H9 (cell line): Measurements from ENCODE around the gene C16orf74. TPM values are rescaled to one million over a fixed set of nuclear protein-coding genes. Genes with fewer than 3 reads are reported as not detected.

Experiments used
- DNase-seq: peaks from one replicate; pipeline ENCODE4 v3.0.0-alpha.2; 2017
- H2AFZ ChIP-seq: one replicate; pipeline ENCODE4 v1.6.1; 2013; ENCODE audit warnings: mild to moderate bottlenecking, low read length, control low read depth, moderate library complexity
- H2AK5ac ChIP-seq: 2 replicates; pipeline ENCODE4 v1.6.1; 2013; ENCODE audit warnings: low read length, control low read depth, mixed read lengths; ENCODE audit not compliant: insufficient read length
- H2BK120ac ChIP-seq: one replicate; pipeline ENCODE4 v1.6.1; 2013; ENCODE audit warnings: low read depth, mild to moderate bottlenecking, low read length, control low read depth, inconsistent platforms; ENCODE audit not compliant: poor library complexity, severe bottlenecking
- H2BK12ac ChIP-seq: 2 replicates; pipeline ENCODE4 v1.6.1; 2013; ENCODE audit warnings: low read length, control low read depth, mixed read lengths, low read depth; ENCODE audit not compliant: insufficient read length
- H2BK15ac ChIP-seq: 2 replicates; pipeline ENCODE4 v1.6.1; 2013; ENCODE audit warnings: low read depth, low read length, control low read depth
- H2BK20ac ChIP-seq: one replicate; pipeline ENCODE4 v1.6.1; 2013; ENCODE audit warnings: low read depth, mild to moderate bottlenecking, low read length, control low read depth, inconsistent platforms; ENCODE audit not compliant: poor library complexity, severe bottlenecking
- H2BK5ac ChIP-seq: 2 replicates; pipeline ENCODE4 v1.6.1; 2013; ENCODE audit warnings: low read length, control low read depth, mixed read lengths; ENCODE audit not compliant: insufficient read length
- H3K14ac ChIP-seq: 2 replicates; pipeline ENCODE4 v1.6.1; 2013; ENCODE audit warnings: low read length, control low read depth; ENCODE audit not compliant: insufficient read depth
- H3K18ac ChIP-seq: 2 replicates; pipeline ENCODE4 v1.6.1; 2013; ENCODE audit warnings: low read depth, mild to moderate bottlenecking, mixed read lengths, low read length, control low read depth; ENCODE audit not compliant: insufficient read length
- H3K23ac ChIP-seq: 2 replicates; pipeline ENCODE4 v1.6.1; 2013; ENCODE audit warnings: low read length, control low read depth, mixed read lengths, low read depth; ENCODE audit not compliant: insufficient read length
- H3K23me2 ChIP-seq: 2 replicates; pipeline ENCODE4 v1.6.1; 2013; ENCODE audit warnings: low read depth, mild to moderate bottlenecking, mixed read lengths, low read length, control low read depth; ENCODE audit not compliant: insufficient read length, poor library complexity, severe bottlenecking
- H3K27ac ChIP-seq: 2 replicates; pipeline ENCODE4 v1.5.1; 2013; ENCODE audit warnings: low read length, control low read depth, mixed read lengths, low read depth; ENCODE audit not compliant: insufficient read length
- H3K27me3 ChIP-seq: 2 replicates; pipeline ENCODE4 v1.6.1; 2013; ENCODE audit warnings: low read length, control low read depth, inconsistent platforms; ENCODE audit not compliant: insufficient read depth
- H3K4ac ChIP-seq: 2 replicates; pipeline ENCODE4 v1.6.1; 2013; ENCODE audit warnings: low read depth, mild to moderate bottlenecking, control low read depth, inconsistent platforms, low read length, moderate library complexity
- H3K4me1 ChIP-seq: 2 replicates; pipeline ENCODE4 v1.6.1; 2013; ENCODE audit warnings: low read length, control low read depth, inconsistent platforms; ENCODE audit not compliant: insufficient read depth
- H3K4me2 ChIP-seq: 2 replicates; pipeline ENCODE4 v1.6.1; 2013; ENCODE audit warnings: low read length, control low read depth, mixed read lengths; ENCODE audit not compliant: insufficient read length, insufficient read depth
- H3K56ac ChIP-seq: 2 replicates; pipeline ENCODE4 v1.6.1; 2013; ENCODE audit warnings: low read depth, mild to moderate bottlenecking, mixed read lengths, low read length, control low read depth; ENCODE audit not compliant: insufficient read length
- H3K79me1 ChIP-seq: 2 replicates; pipeline ENCODE4 v1.6.1; 2013; ENCODE audit warnings: low read depth, mild to moderate bottlenecking, moderate library complexity, low read length, control low read depth, inconsistent platforms; ENCODE audit not compliant: insufficient read depth, poor library complexity, severe bottlenecking
- H3K79me2 ChIP-seq: 2 replicates; pipeline ENCODE4 v1.6.1; 2013; ENCODE audit warnings: low read length, control low read depth, inconsistent platforms; ENCODE audit not compliant: insufficient read depth
- H3K9ac ChIP-seq: 2 replicates; pipeline ENCODE4 v1.6.1; 2013; ENCODE audit warnings: low read length, control low read depth, mixed read lengths; ENCODE audit not compliant: insufficient read length; ENCODE audit errors: extremely low read depth
- H3K9me3 ChIP-seq: one replicate; pipeline ENCODE4 v1.6.1; 2013; ENCODE audit warnings: low read depth, low read length, inconsistent platforms; ENCODE audit not compliant: control insufficient read depth
- H3T11ph ChIP-seq: one replicate; pipeline ENCODE4 v1.6.1; 2013; ENCODE audit warnings: mild to moderate bottlenecking, low read length, control low read depth, inconsistent platforms
- H4K20me1 ChIP-seq: one replicate; pipeline ENCODE4 v1.6.1; 2013; ENCODE audit not compliant: control insufficient read depth, insufficient read length, insufficient read depth
- H4K5ac ChIP-seq: 2 replicates; pipeline ENCODE4 v1.6.1; 2013; ENCODE audit warnings: low read depth, mild to moderate bottlenecking, mixed read lengths, low read length, control low read depth; ENCODE audit not compliant: insufficient read length
- H4K8ac ChIP-seq: replicated peaks from 2 replicates; pipeline ENCODE4 v1.6.1; 2013; ENCODE audit warnings: low read length, control low read depth, mixed read lengths, low read depth; ENCODE audit not compliant: insufficient read length
- H4K91ac ChIP-seq: 2 replicates; pipeline ENCODE4 v1.6.1; 2013; ENCODE audit warnings: low read depth, mild to moderate bottlenecking, moderate library complexity, mixed read lengths, low read length, control low read depth; ENCODE audit not compliant: insufficient read length
- H3K27ac Mint-ChIP-seq, 3 experiments: 2 replicates in 2 of 3; 3 replicates in 1 of 3; pipeline ENCODE4 v1.8.0; 2020 to 2021; ENCODE audit warnings: mixed read lengths in 3 of 3, mild to moderate bottlenecking in 1 of 3, moderate library complexity in 1 of 3
- H3K27me3 Mint-ChIP-seq: 2 replicates; pipeline ENCODE4 v1.8.0; 2021; ENCODE audit warnings: low read depth, mild to moderate bottlenecking, moderate library complexity, mixed read lengths
- H3K36me3 Mint-ChIP-seq, 3 experiments: 2 replicates in 2 of 3; 3 replicates in 1 of 3; pipeline ENCODE4 v1.8.0; 2020 to 2021; ENCODE audit warnings: low read depth in 3 of 3, mixed read lengths in 3 of 3; ENCODE audit not compliant: insufficient read depth in 1 of 3
- H3K4me1 Mint-ChIP-seq, 2 experiments: 2 replicates each; pipeline ENCODE4 v1.8.0; 2020; ENCODE audit warnings: mixed read lengths in 2 of 2
- H3K4me3 Mint-ChIP-seq, 2 experiments: 2 replicates in 1 of 2; 3 replicates in 1 of 2; pipeline ENCODE4 v1.8.0; 2020 to 2021; ENCODE audit warnings: mild to moderate bottlenecking in 2 of 2, mixed read lengths in 2 of 2, moderate library complexity in 1 of 2
- H3K9me3 Mint-ChIP-seq, 2 experiments: 2 replicates in 1 of 2; 3 replicates in 1 of 2; pipeline ENCODE4 v1.8.0; 2020; ENCODE audit warnings: mild to moderate bottlenecking in 2 of 2, mixed read lengths in 2 of 2, moderate library complexity in 1 of 2
- WGBS: extraction: QIAGEN DNeasy Blood & Tissue Kit; methylation state at CpG from one replicate; pipeline ENCODE4 v1.1.7; 2013; ENCODE audit warnings: missing lambda C conversion rate, low lambda C conversion rate, mixed read lengths; ENCODE audit not compliant: insufficient read length; ENCODE audit errors: extremely low coverage; 5-methylcytosine and 5-hydroxymethylcytosine counted together
- total RNA-seq: library from RNA; stranded (reverse); gene quantifications from 2 replicates; pipeline ENCODE4 v1.2.1, GENCODE V29; 2021
- TF ChIP-seq, protein P1 (sequence below): fragments of 200-600 bp; sonication (generic); conservative IDR thresholded peaks from 3 replicates; pipeline ENCODE4 v1.8.0; 2021; ENCODE audit warnings: antibody characterized with exemption, mild to moderate bottlenecking

The C16orf74 gene
- total RNA-seq, 1 experiment from 2014 or later = 5.6 TPM

DNA sequence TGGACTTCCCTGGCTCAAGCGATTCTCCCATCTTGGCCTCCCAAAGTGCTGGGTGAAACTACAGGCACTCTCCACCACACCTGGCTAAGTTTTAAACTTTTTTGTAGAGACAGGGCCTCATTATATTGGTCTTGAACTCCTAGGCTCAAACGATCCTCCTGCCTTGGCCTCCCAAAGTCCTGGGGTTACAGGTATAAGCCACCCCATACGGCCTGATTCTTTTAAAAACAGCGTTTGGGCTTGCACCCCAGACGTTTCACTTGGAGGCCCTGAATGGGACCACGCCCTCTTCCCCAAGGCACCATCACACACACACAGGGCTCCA is 32.8 kb downstream of the C16orf74 start:
- Histone ChIP-seq H3K23ac (no peak overlapping the region), H4K8ac (no peak overlapping the region), H3K4me1 (peaks cover 3% of the 10 kb centered on the region; the same call in 1 of the 2 replicates), H3K18ac (no peak overlapping the region), H2AK5ac (no peak overlapping the region), H2BK15ac (no peak overlapping the region), H4K91ac (no peak overlapping the region), H3K27me3 (peaks cover 3% of the 10 kb centered on the region; the same call in 1 of the 2 replicates), H3K9me3 (no peaks in the 10 kb centered on the region), H2BK5ac (no peak overlapping the region), H4K20me1 (no peaks in the 10 kb centered on the region), H2BK12ac (no peak overlapping the region), H3K79me1 (no peaks in the 10 kb centered on the region), H3K14ac (no peak overlapping the region), H3K9ac (no peak overlapping the region), H3T11ph (no peak overlapping the region), H2BK120ac (no peak overlapping the region), H3K56ac (no peak overlapping the region), H3K4me2 (no peak overlapping the region), H3K27ac (no peak overlapping the region), H3K4ac (no peak overlapping the region), H2BK20ac (no peak overlapping the region), H2AFZ (no peak overlapping the region), H3K79me2 (no peaks in the 10 kb centered on the region), H3K23me2 (peaks cover 9% of the 10 kb centered on the region), H4K5ac (no peak overlapping the region)
- Mint-ChIP-seq H3K4me1 (peaks cover 13 to 27% of the 10 kb centered on the region in 2 experiments), H3K27ac (no peak overlapping the region), H3K4me3 (no peak overlapping the region; a peak in 1 of 5 replicates), H3K27me3 (peaks cover 23% of the 10 kb centered on the region), H3K9me3 (no peaks in the 10 kb centered on the region), H3K36me3 (peaks cover 0 to under 1% (median 0%) of the 10 kb centered on the region in 3 experiments; a peak in 2 of 7 replicates)
- TF ChIP-seq, protein P1, sequence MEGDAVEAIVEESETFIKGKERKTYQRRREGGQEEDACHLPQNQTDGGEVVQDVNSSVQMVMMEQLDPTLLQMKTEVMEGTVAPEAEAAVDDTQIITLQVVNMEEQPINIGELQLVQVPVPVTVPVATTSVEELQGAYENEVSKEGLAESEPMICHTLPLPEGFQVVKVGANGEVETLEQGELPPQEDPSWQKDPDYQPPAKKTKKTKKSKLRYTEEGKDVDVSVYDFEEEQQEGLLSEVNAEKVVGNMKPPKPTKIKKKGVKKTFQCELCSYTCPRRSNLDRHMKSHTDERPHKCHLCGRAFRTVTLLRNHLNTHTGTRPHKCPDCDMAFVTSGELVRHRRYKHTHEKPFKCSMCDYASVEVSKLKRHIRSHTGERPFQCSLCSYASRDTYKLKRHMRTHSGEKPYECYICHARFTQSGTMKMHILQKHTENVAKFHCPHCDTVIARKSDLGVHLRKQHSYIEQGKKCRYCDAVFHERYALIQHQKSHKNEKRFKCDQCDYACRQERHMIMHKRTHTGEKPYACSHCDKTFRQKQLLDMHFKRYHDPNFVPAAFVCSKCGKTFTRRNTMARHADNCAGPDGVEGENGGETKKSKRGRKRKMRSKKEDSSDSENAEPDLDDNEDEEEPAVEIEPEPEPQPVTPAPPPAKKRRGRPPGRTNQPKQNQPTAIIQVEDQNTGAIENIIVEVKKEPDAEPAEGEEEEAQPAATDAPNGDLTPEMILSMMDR = no peak
- DNase-seq = no peak
- WGBS = no CpG with 5 or more reads among the region's 6 CpGs
